HG03378 (cell line): ENCODE results near the gene GCAT.

ENCODE experiments used
- ATAC-seq: cut with Tn5 transposase; IDR thresholded peaks from one replicate; pipeline ENCODE4 v1.9.1; 2021; ENCODE audit warnings: mild to moderate bottlenecking, moderate library complexity; ENCODE audit not compliant: unreplicated experiment

The GCAT gene

DNA sequence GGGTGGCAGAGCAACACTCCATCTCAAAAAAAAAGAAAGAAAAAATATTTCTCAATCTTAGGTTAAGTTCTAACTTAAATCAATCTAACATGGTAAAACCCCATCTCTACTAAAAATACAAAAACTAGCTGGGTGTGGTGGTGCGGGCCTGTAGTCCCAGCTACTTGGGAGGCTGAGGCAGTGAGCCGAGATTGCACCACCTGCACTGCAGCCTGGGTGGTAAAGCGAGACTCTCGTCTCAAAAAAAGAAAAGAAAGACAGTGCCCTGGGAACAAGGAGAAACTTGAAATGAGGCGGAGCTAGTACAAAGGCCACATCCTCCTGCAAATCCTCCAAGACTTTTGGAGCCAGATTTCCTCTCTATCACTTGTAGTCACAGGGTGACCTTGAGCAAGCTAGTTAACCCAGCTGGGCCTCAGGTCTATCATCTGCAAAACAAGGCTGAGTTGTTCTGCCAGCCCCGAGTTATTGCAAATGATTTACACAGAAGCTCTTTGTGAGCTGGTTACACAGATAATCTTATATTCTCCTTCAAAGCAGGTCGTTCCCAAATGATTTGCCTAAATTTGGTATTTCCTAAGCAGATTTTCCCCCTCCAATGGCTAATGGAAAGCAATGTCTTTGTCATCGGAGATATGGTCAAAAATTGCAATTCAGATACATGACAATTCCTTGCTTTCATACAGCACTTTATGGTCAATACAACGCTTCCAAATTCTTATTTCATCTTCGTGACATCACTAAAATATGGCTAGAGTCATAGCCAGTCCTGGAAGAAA is 34.5 kb downstream of the GCAT start:
- ATAC-seq, result no peak

DNA sequence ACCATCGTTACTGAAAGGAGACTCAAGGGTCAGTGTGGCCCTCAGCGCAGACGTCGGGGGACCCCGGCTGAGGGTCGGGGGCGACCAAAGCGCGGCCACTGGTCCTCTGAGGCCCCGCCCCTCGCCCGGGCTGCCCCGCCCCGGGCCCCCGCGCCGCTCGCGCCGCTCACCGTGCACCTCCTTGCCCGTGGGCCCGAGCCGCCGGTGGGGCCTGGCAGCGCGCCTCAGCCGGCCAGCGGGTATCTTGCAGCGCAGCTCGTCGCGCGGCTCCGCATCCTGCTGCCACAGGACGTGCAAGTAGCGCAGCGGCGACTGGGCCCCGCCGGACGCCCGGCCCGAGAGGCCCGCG is 36.0 kb downstream of the GCAT start:
- peak; percentile 23 for ATAC-seq

DNA sequence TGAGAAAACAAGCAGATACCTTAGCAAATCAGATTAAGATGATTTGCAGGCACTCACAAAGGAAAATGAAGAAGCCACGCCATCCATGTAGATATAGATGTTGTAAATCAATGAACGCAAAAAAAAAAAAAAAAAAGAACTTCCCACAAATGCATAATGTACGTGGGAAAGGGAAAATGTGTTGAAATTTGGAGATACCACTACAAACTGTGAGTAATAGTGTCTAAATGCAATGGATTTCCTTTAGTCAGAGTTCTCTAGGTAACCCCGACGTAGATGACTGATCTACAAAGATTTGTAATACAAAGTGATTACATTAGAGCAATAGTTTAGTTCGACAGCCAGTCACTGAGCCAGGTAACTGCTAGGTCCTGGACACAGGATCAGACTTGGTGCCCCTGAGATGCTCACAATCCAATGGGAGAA is 37.2 kb downstream of the GCAT start:
- ATAC-seq, result no peak

GRCh38 chr22:37846433-37846832 is 38.7 kb downstream of the GCAT start:
- no peak for ATAC-seq

- ATAC-seq, result no peak
Measured at GRCh38 chr22:37848587-37849088, 40.9 kb downstream of the GCAT start.

GRCh38 chr22:37849089-37849751 is 41.5 kb downstream of the GCAT start, which contains the start of gene EIF3L:
TSS of gene EIF3L (plus strand) at chr22:37849419. CDS start at chr22:37849450, 31 bp downstream.
- peak; percentile 61 for ATAC-seq

GRCh38 chr22:37850801-37851200 is 43.1 kb downstream of the GCAT start:
- no peak for ATAC-seq

GRCh38 chr22:37852418-37852817 is 44.7 kb downstream of the GCAT start:
- ATAC-seq, result no peak

GRCh38 chr22:37854946-37855345 is 47.2 kb downstream of the GCAT start:
- ATAC-seq, result no peak

- no peak for ATAC-seq
Measured at GRCh38 chr22:37855462-37855861, 47.7 kb downstream of the GCAT start.

- no peak for ATAC-seq
Measured at GRCh38 chr22:37860796-37861421, 53.2 kb downstream of the GCAT start.

DNA sequence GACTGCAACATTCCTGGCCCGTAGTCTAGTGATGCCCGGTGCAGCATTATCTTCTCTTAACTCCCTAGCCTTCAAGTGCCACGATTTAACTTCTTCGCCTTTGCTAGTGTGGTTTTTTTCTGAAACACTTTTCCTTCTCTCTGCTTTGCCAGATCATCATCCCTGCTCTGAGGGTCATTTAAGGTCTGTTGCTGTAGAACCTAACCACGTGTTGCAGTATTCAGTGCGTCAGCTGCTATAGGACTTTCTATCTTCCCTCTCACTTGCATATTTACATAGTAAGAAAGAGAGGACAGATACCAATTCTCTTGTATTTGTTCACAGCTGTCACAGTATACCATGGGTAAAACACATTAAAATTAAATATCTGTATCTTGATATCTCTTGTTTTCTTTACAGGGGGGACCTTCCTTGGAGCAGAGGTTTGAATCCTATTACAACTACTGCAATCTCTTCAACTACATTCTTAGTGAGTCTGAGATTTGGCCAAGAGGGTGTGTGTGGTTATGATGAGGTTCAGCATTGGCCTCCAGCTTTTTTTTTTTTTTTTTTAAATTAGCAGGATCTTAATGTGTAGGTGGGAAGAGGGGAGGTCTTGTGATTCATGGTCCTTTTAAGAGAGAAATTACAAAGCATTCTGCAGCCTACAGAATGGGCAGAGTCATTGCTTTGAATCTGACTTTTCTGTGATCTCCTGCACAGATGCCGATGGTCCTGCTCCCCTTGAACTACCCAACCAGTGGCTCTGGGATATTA is 55.0 kb downstream of the GCAT start:
- no peak for ATAC-seq

- ATAC-seq, result no peak
Measured at GRCh38 chr22:37865510-37865909, 57.8 kb downstream of the GCAT start.
